Immature natural killer cell (primary cell): Measurements from ENCODE around the gene SPEF1. TPM values are rescaled to one million over a fixed set of nuclear protein-coding genes. Genes with fewer than 3 reads are reported as not detected.
"Not testable (repeated sequence)": the region's sequence is repeated elsewhere in the genome, so short reads cannot be mapped to it uniquely, and the experiment has no call there.

Source experiments
- DNase-seq, 3 donors: peaks; one replicate each; pipeline ENCODE4 v3.0.0; 2022; ENCODE audit warnings: mixed read lengths in 1 of 3
- H3K27ac Mint-ChIP-seq, 6 donors: one replicate each; pipeline ENCODE4 v1.8.0; 2020; ENCODE audit warnings: mixed read lengths in 6 of 6, mild to moderate bottlenecking in 5 of 6, inconsistent platforms in 4 of 6, moderate library complexity in 3 of 6
- H3K27me3 Mint-ChIP-seq, 3 donors: one replicate each; pipeline ENCODE4 v1.8.0; 2020 to 2021; ENCODE audit warnings: low read depth in 3 of 3, mild to moderate bottlenecking in 3 of 3, mixed read lengths in 3 of 3, moderate library complexity in 3 of 3, inconsistent platforms in 1 of 3
- H3K36me3 Mint-ChIP-seq, 3 donors: one replicate each; pipeline ENCODE4 v1.8.0; 2020; ENCODE audit warnings: mixed read lengths in 3 of 3, inconsistent platforms in 2 of 3, mild to moderate bottlenecking in 2 of 3
- H3K4me1 Mint-ChIP-seq, 2 donors: one replicate each; pipeline ENCODE4 v1.8.0; 2020; ENCODE audit warnings: inconsistent platforms in 2 of 2, mild to moderate bottlenecking in 2 of 2, mixed read lengths in 2 of 2, moderate library complexity in 1 of 2
- H3K4me3 Mint-ChIP-seq, 5 donors: one replicate each; pipeline ENCODE4 v1.8.0; 2020; ENCODE audit warnings: mild to moderate bottlenecking in 5 of 5, mixed read lengths in 5 of 5, inconsistent platforms in 3 of 5, moderate library complexity in 3 of 5
- H3K9me3 Mint-ChIP-seq, 6 donors: one replicate each; pipeline ENCODE4 v1.8.0; 2020; ENCODE audit warnings: mild to moderate bottlenecking in 6 of 6, mixed read lengths in 6 of 6, inconsistent platforms in 4 of 6, moderate library complexity in 3 of 6
- polyA plus RNA-seq, 3 donors: library from polyadenylated mRNA; unstranded; fragments of 300-500 nt; fragmentation: Illumina TruSeq; gene quantifications; one replicate each; pipeline ENCODE4 v1.2.3, GENCODE V29; 2021

Gene SPEF1, protein sequence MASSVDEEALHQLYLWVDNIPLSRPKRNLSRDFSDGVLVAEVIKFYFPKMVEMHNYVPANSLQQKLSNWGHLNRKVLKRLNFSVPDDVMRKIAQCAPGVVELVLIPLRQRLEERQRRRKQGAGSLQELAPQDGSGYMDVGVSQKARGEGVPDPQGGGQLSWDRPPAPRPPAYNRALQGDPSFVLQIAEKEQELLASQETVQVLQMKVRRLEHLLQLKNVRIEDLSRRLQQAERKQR
- not detected for polyA plus RNA-seq

- H3K4me3 Mint-ChIP-seq: peak within 1 kb of the TSS; percentile 52 to 82 (median 71)
Observed at GRCh38 chr20:3781153-3781910, at the start of gene SPEF1. SPEF1 (minus strand) TSS chr20:3781448; CDS start chr20:3781287, 161 bp downstream.

GRCh38 chr20:3829891-3830290 is 48.6 kb upstream of the SPEF1 start:
- DNase-seq, H3K27ac Mint-ChIP-seq, H3K27me3 Mint-ChIP-seq, H3K36me3 Mint-ChIP-seq, H3K9me3 Mint-ChIP-seq, H3K4me3 Mint-ChIP-seq: not testable (repeated sequence)
- peaks cover 4 to 12% of the 10 kb centered on the region in 2 donors for H3K4me1 Mint-ChIP-seq

More at GRCh38 chr20:3781153-3781910, at the start of gene SPEF1:
- H3K36me3 Mint-ChIP-seq: no peaks in the 10 kb centered on the region
- H3K27ac Mint-ChIP-seq: peak within 1 kb of the TSS; percentile 49 to 87 (median 75)
- peaks cover 2 to 10% (median 2%) of the 10 kb centered on the region in 3 donors for H3K27me3 Mint-ChIP-seq
- peaks cover 40 to 55% of the 10 kb centered on the region in 2 donors for H3K4me1 Mint-ChIP-seq
- H3K9me3 Mint-ChIP-seq: no peaks in the 10 kb centered on the region
- peak; percentile 48 to 55 (median 54) for DNase-seq

GRCh38 chr20:3828798-3829197 is 47.5 kb upstream of the SPEF1 start:
- no peaks in the 10 kb centered on the region for H3K9me3 Mint-ChIP-seq
- DNase-seq: no peak
- H3K27ac Mint-ChIP-seq: no peak overlapping the region
- peaks cover 4 to 12% of the 10 kb centered on the region in 2 donors for H3K4me1 Mint-ChIP-seq
- no peak overlapping the region for H3K4me3 Mint-ChIP-seq
- H3K27me3 Mint-ChIP-seq: peaks cover 0 to 2% (median 0%) of the 10 kb centered on the region in 3 donors
- peaks cover 0 to 4% (median 3%) of the 10 kb centered on the region in 3 donors for H3K36me3 Mint-ChIP-seq

- H3K27ac Mint-ChIP-seq: peak overlapping the region in 4 of 6 donors; percentile 40 to 70 (median 57)
- DNase-seq: no peak
- no peak overlapping the region for H3K4me3 Mint-ChIP-seq
- H3K4me1 Mint-ChIP-seq: peaks cover 10 to 20% of the 10 kb centered on the region in 2 donors
- peaks cover 7 to 11% (median 10%) of the 10 kb centered on the region in 3 donors for H3K36me3 Mint-ChIP-seq
- peaks cover 0 to 7% (median 0%) of the 10 kb centered on the region in 3 donors for H3K27me3 Mint-ChIP-seq
- H3K9me3 Mint-ChIP-seq: no peaks in the 10 kb centered on the region
Observed at GRCh38 chr20:3826420-3826819, 45.2 kb upstream of the SPEF1 start.

DNA sequence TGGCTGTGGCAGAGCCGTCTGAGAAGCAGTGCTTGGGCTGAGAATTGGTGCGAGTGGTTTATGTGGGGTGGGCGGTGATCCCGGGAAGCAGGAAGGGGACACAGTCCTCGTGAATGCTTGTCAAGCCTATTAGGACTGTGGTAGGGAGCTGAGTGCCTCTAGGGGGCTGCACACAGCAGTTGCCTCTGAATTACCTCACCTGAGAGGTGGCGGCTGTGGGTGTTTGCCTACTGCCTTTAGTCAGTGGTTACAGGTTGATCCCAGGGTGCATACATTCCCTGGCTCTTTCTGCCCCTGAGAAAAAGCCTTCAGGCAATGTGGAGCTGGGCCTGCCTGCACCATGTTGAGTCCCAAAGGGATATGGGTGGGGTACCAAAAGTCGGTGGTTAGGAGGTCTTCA is 44.3 kb upstream of the SPEF1 start:
- no peak overlapping the region for H3K4me3 Mint-ChIP-seq
- peaks cover 3 to 7% (median 7%) of the 10 kb centered on the region in 3 donors for H3K27me3 Mint-ChIP-seq
- no peak for DNase-seq

GRCh38 chr20:3823881-3824280 is 42.6 kb upstream of the SPEF1 start:
- Mint-ChIP-seq H3K4me3 (no peak overlapping the region), H3K27ac (no peak overlapping the region), H3K4me1 (peaks cover 29 to 37% of the 10 kb centered on the region in 2 donors), H3K27me3 (peaks cover 6 to 9% (median 8%) of the 10 kb centered on the region in 3 donors), H3K36me3 (peaks cover 7 to 10% (median 7%) of the 10 kb centered on the region in 3 donors), H3K9me3 (no peaks in the 10 kb centered on the region)
- no peak for DNase-seq

More for the DNA sequence above, 44.3 kb upstream of the SPEF1 start:
- Mint-ChIP-seq H3K27ac (no peak overlapping the region), H3K36me3 (peaks cover 7 to 10% (median 9%) of the 10 kb centered on the region in 3 donors), H3K4me1 (peaks cover 18 to 29% of the 10 kb centered on the region in 2 donors), H3K9me3 (no peaks in the 10 kb centered on the region)

DNA sequence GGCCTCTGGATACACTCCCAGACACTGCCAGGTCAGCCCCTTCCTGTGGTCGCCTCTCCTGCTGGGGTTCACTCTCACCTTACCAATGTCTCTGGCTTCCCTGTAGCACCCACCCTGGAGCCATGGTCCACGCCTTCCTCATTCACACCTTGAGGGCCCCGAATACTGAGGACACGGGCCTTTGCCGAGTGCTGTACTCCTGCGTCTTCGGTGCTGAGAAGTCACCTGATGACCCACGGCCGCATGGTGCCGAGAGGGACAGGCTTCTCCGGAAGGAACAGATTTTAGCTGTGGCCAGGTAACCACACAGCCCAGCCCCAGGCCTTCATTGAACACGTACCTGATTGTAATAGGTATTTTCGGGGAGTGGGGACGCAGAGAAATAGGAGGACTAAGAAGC is 40.7 kb upstream of the SPEF1 start:
- Mint-ChIP-seq H3K4me3 (peak overlapping the region; percentile 82 to 96 (median 91)), H3K4me1 (peaks cover 46 to 53% of the 10 kb centered on the region in 2 donors), H3K9me3 (no peaks in the 10 kb centered on the region), H3K36me3 (peaks cover 7 to 9% (median 7%) of the 10 kb centered on the region in 3 donors), H3K27ac (peak overlapping the region; percentile 94 to 99 (median 98)), H3K27me3 (peaks cover 6 to 9% (median 8%) of the 10 kb centered on the region in 3 donors)
- no peak for DNase-seq

GRCh38 chr20:3820901-3821727 is 39.9 kb upstream of the SPEF1 start:
- DNase-seq: no peak
- Mint-ChIP-seq H3K36me3 (peaks cover 7% of the 10 kb centered on the region in 3 donors), H3K27ac (peak overlapping the region; percentile 94 to 99 (median 98)), H3K9me3 (no peaks in the 10 kb centered on the region), H3K4me1 (peaks cover 49 to 53% of the 10 kb centered on the region in 2 donors), H3K4me3 (peak overlapping the region; percentile 82 to 96 (median 91)), H3K27me3 (peaks cover 8 to 9% (median 8%) of the 10 kb centered on the region in 3 donors)

GRCh38 chr20:3820048-3820900 is 39.0 kb upstream of the SPEF1 start, which contains the start of gene AP5S1:
AP5S1 (plus strand) TSS chr20:3820547; CDS start chr20:3822118, 1,571 bp downstream.
- DNase-seq: peak; percentile 95 to 96 (median 96)
- H3K9me3 Mint-ChIP-seq: no peaks in the 10 kb centered on the region
- H3K36me3 Mint-ChIP-seq: peaks cover 7% of the 10 kb centered on the region in 3 donors
- peaks cover 9 to 11% (median 10%) of the 10 kb centered on the region in 3 donors for H3K27me3 Mint-ChIP-seq
- peaks cover 57 to 60% of the 10 kb centered on the region in 2 donors for H3K4me1 Mint-ChIP-seq
- H3K27ac Mint-ChIP-seq: peak within 1 kb of the TSS; percentile 94 to 99 (median 98)
- H3K4me3 Mint-ChIP-seq: peak within 1 kb of the TSS; percentile 82 to 96 (median 91)

- Mint-ChIP-seq H3K4me1 (peaks cover 64 to 65% of the 10 kb centered on the region in 2 donors), H3K4me3 (peak overlapping the region; percentile 78 to 96 (median 90)), H3K36me3 (peaks cover 7% of the 10 kb centered on the region in 3 donors), H3K27ac (peak overlapping the region; percentile 87 to 98 (median 92)), H3K27me3 (peaks cover 7 to 11% (median 10%) of the 10 kb centered on the region in 3 donors), H3K9me3 (no peaks in the 10 kb centered on the region)
- no peak for DNase-seq
Observed at GRCh38 chr20:3819411-3820047, 38.3 kb upstream of the SPEF1 start.

DNA sequence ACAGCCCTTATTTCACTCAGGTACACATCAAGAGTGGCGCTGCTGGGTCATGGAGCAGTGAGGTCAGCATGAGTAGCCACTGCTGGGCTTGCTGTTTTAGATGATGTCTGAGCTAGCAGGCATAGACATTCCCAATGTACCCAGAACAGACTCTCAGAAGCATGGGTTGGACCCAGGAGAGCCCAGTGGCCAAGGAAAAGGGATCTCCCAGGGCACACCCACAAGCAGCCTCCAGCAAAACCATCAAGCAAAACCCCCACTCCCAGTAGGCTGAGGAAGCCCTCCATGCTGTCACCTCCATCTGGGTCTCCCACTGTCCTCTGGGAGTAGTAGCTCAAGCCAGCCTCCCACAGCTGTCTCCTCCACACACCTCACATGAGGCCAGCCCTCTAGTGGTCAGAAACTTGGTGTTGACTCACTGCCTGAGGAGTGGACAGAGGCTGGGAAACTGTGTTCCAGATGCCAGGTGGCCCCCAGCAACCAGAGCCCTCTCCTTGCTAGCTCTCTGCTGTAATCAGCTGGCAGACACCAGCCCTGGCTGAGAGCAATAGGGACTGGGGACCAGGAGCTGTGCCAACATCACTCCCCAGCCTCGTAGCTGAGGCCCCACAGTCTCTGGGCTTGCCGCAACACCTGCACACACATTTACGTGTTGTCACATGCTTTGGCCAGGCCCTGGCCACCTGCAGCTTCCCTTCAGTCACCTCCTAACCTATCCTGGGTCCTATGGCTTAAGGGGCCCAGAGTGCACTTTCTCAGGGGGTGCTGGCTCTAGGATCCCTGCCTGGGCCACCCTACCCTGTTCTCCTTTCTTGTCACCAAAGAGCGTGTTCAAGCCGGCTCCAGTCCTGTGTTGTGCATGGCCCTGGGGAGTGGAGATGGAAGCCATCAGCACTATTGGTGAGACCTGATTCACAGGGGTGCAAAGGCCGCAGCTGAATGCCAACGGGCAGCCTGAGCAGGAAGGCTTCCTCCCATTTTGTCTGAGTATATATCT is 37.2 kb upstream of the SPEF1 start:
- H3K36me3 Mint-ChIP-seq: peaks cover 7% of the 10 kb centered on the region in 3 donors
- no peak for DNase-seq
- H3K4me3 Mint-ChIP-seq: peak overlapping the region; percentile 27 to 96 (median 46)
- peak overlapping the region; percentile 14 to 94 (median 73) for H3K27ac Mint-ChIP-seq
- peaks cover 70 to 74% of the 10 kb centered on the region in 2 donors for H3K4me1 Mint-ChIP-seq
- H3K27me3 Mint-ChIP-seq: peaks cover 7 to 13% (median 13%) of the 10 kb centered on the region in 3 donors
- H3K9me3 Mint-ChIP-seq: no peaks in the 10 kb centered on the region
